Heart left ventricle (tissue), 16 donors: ENCODE results near the gene RPGR. TPM values are rescaled to one million over a fixed set of nuclear protein-coding genes. Genes with fewer than 3 reads are reported as not detected.

Experiments used
- ATAC-seq, 4 donors: fragments of 200-7000 bp; cut with Tn5 transposase; one replicate each; pipeline ENCODE4 v1.9.1; 2020 to 2022; ENCODE audit warnings: moderate library complexity in 4 of 4, mild to moderate bottlenecking in 3 of 4, moderate number of reproducible peaks in 1 of 4
- DNase-seq, 5 donors: peaks; one replicate each; pipeline ENCODE4 v3.0.0-alpha.2; 2020
- H3K27ac ChIP-seq, 12 donors: fragments of 200-600 bp; sonication (generic) in 4 of 12; one replicate each; pipeline versions ENCODE4 v1.5.0 to v1.8.0; 2016 to 2022; ENCODE audit warnings: mild to moderate bottlenecking in 2 of 12
- H3K27me3 ChIP-seq, 9 donors: fragments of 200-600 bp; sonication (generic) in 2 of 9; one replicate each; pipeline versions ENCODE4 v1.5.1 to v1.8.0; 2016 to 2022; ENCODE audit warnings: mild to moderate bottlenecking in 3 of 9
- H3K36me3 ChIP-seq, 9 donors: fragments of 200-600 bp; sonication (generic) in 2 of 9; one replicate each; pipeline versions ENCODE4 v1.5.0 to v1.8.0; 2018 to 2022; ENCODE audit warnings: mild to moderate bottlenecking in 2 of 9
- H3K4me1 ChIP-seq, 12 donors: fragments of 200-600 bp; sonication (generic) in 4 of 12; one replicate each; pipeline versions ENCODE4 v1.5.0 to v1.8.0; 2016 to 2022; ENCODE audit warnings: mild to moderate bottlenecking in 3 of 12
- H3K4me3 ChIP-seq, 12 donors: fragments of 200-600 bp; sonication (generic) in 4 of 12; one replicate each; pipeline versions ENCODE4 v1.5.0 to v1.8.0; 2017 to 2022; ENCODE audit warnings: mild to moderate bottlenecking in 9 of 12, moderate library complexity in 4 of 12
- H3K9me3 ChIP-seq, 12 donors: fragments of 200-600 bp; sonication (generic) in 4 of 12; one replicate each; pipeline versions ENCODE4 v1.5.0 to v1.8.0; 2016 to 2022; ENCODE audit warnings: mild to moderate bottlenecking in 1 of 12
- CTCF ChIP-seq, 12 donors: fragments of 200-600 bp; sonication (generic) in 4 of 12; IDR thresholded peaks; one replicate each; pipeline versions ENCODE4 v1.5.0 to v1.8.0; 2018 to 2022; ENCODE audit warnings: antibody characterized with exemption in 12 of 12, mild to moderate bottlenecking in 5 of 12
- POLR2A ChIP-seq, 2 donors: fragments of 450-650 bp; IDR thresholded peaks; one replicate each; pipeline ENCODE4 v1.6.1; 2017; ENCODE audit warnings: antibody characterized with exemption in 2 of 2, mild to moderate bottlenecking in 2 of 2, moderate library complexity in 2 of 2
- WGBS, 4 donors: extraction: QIAGEN DNeasy Blood & Tissue Kit in 2 of 4; methylation state at CpG; one replicate each; pipeline versions ENCODE4 v1.1.5 to v1.1.7; 2013 to 2018; 5-methylcytosine and 5-hydroxymethylcytosine counted together
- intact Hi-C, 10 donors: fragments of 100-400 bp; cut with DNase I; formaldehyde crosslinking; loops; one replicate each; pipeline versions ENCODE4 v1.11.1 to v1.14.2; 2022
- polyA plus RNA-seq, 2 donors: library from polyadenylated mRNA; stranded (reverse); fragments of 200-250 nt; gene quantifications; one replicate each; pipeline ENCODE4 v1.2.3, GENCODE V29; 2013
- total RNA-seq, 9 donors: library from RNA; depleted of rRNA in 2 of 9; stranded (reverse); fragments of >200 nt in 2 of 9; fragmentation: NEBNext Ultra II Directional in 3 of 9; extraction: Animal tissue kit (Norgen Biotek cat#: 25700) in 3 of 9; gene quantifications; one replicate each; pipeline versions ENCODE4 v1.1.0 to v1.2.4, GENCODE V29; 2016 to 2023
- donor health status: ischemic (EF 13 %, LVEDD 7.1; RV severe dilation, severe dysfunction).
- donor health status: healthy with polysubstance abuse.
- donor health status: DM: no; HTN: yes; CAD: no.
- donor health status: DM: no; HTN: no; CAD: no.
- donor health status: ischemic (EF 25% LVEDD 6.9; RV normal size, moderate dysfunction).
- donor health status: ischemic (EF 25% LVEDD 5.7; RV mildly dilated, moderate dysfunction).
- donor health status: healthy.
- donor health status: DM: yes; HTN: yes; CAD: no.
- donor health status: ischemic (EF 35%, LVEDD 5.7; RV mildly dilated, moderate dysfunction).
- donor health status: nonischemic (EF 11% LVEDD 7.7; RV severe dilation, severe dysfunction).
- donor health status: DM: yes; HTN: yes; CAD: no.
- donor health status: PGD.
- donor health status: ischemic (EF 29% LVEDD 5.4; RV normal size, mild dysfunction).
- donor health status: nonischemic (EF 23%, LVEDD 6.1; RV moderate dilation, normal function).

The RPGR gene
- total and polyA plus RNA-seq, 11 donors: 4.1 to 13.0 (median 6.9) TPM

DNA sequence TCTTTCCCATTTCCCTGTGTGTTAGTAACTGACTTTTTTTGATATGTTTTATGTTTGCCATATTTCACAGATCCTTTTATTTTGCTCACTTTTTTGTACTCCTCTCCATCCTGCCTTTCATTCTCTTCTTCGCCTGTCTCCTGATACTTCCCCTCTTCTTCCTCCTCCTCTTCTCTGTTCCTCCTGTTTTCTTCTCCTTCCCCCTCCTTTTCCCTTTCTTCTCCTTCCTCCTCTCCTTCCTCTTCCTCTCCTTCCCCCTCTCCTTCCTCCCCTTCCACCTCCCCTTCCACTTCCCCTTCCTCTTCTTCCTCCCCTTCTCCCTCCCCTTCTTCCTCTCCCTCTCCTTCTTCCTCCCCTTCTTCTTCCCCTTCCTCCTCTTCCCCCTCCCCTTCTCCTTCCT, 41.7 kb downstream of the RPGR start:
- intact Hi-C loops: loop anchor here in 4 of 10 donors (10.0 kb wide), 2 partner anchors 91 to 101 kb away; no protein-coding TSS in a partner anchor
- H3K4me3 ChIP-seq: no peak overlapping the region
- H3K9me3 ChIP-seq: no peaks in the 10 kb centered on the region
- no peak for DNase-seq
- no peak overlapping the region for H3K27ac ChIP-seq
- ATAC-seq: no peak
- TF ChIP-seq POLR2A (IDR thresholded peaks at IDR 0.05) (no peak), CTCF (IDR thresholded peaks at IDR 0.05) (no peak)
- H3K4me1 ChIP-seq: no peaks in the 10 kb centered on the region
- 90 to 97% (median 95%) methylated on average over 1 of the region's 1 CpG for WGBS, 4 donors
- H3K36me3 ChIP-seq: peaks cover 0 to 9% (median 0%) of the 10 kb centered on the region in 9 donors
- peaks cover 0 to 8% (median 0%) of the 10 kb centered on the region in 9 donors for H3K27me3 ChIP-seq

- no peaks in the 10 kb centered on the region for H3K36me3 ChIP-seq
- no peaks in the 10 kb centered on the region for H3K9me3 ChIP-seq
- no peaks in the 10 kb centered on the region for H3K4me1 ChIP-seq
- peak in 1 of 5 donors; percentile 27 for DNase-seq
- TF ChIP-seq POLR2A (IDR thresholded peaks at IDR 0.05) (no peak), CTCF (IDR thresholded peaks at IDR 0.05) (peak in 11 of 12 donors; percentile 18 to 58 (median 43))
- WGBS, 4 donors: 15 to 44% (median 34%) methylated on average over 1 of the region's 1 CpG
- peaks cover 0 to 17% (median 0%) of the 10 kb centered on the region in 9 donors for H3K27me3 ChIP-seq
- no peak overlapping the region for H3K4me3 ChIP-seq
- ATAC-seq: peak; percentile 66 to 84 (median 72)
- intact Hi-C loops: loop anchor here in 7 of 10 donors (5.0 to 10.0 kb wide), 3 partner anchors 87 to 97 kb away; no protein-coding TSS in a partner anchor
- H3K27ac ChIP-seq: no peak overlapping the region
Measured at GRCh38 chrX:38282049-38282448, 45.3 kb downstream of the RPGR start.

GRCh38 chrX:38279188-38279587, 48.1 kb downstream of the RPGR start:
- no peak for ATAC-seq

GRCh38 chrX:38278682-38279081, 48.6 kb downstream of the RPGR start:
- intact Hi-C loops: no loop called here
- ATAC-seq (peak in 2 of 4 donors; percentile 50 to 57), DNase-seq (peak in 1 of 5 donors; percentile 8)
- TF ChIP-seq CTCF (IDR thresholded peaks at IDR 0.05) (no peak), POLR2A (IDR thresholded peaks at IDR 0.05) (no peak)
- Histone ChIP-seq H3K4me3 (no peak overlapping the region), H3K36me3 (no peaks in the 10 kb centered on the region), H3K27ac (no peak overlapping the region), H3K4me1 (peaks cover 0 to 4% (median 0%) of the 10 kb centered on the region in 12 donors), H3K27me3 (peaks cover 0 to 12% (median 0%) of the 10 kb centered on the region in 9 donors), H3K9me3 (no peaks in the 10 kb centered on the region)
- WGBS, 4 donors: 46 to 64% (median 56%) methylated on average over 1 of the region's 1 CpG

More at GRCh38 chrX:38279188-38279587, 48.1 kb downstream of the RPGR start:
- no peak overlapping the region for H3K4me3 ChIP-seq
- H3K4me1 ChIP-seq: peaks cover 0 to 4% (median 0%) of the 10 kb centered on the region in 12 donors
- intact Hi-C loops: no loop called here
- DNase-seq: no peak
- H3K9me3 ChIP-seq: no peaks in the 10 kb centered on the region
- no peaks in the 10 kb centered on the region for H3K36me3 ChIP-seq
- TF ChIP-seq POLR2A (IDR thresholded peaks at IDR 0.05): no peak
- no peak for TF ChIP-seq CTCF (IDR thresholded peaks at IDR 0.05)
- WGBS, 4 donors: 59 to 97% (median 82%) methylated on average over 2 of the region's 2 CpGs
- H3K27me3 ChIP-seq: peaks cover 0 to 12% (median 0%) of the 10 kb centered on the region in 9 donors
- no peak overlapping the region for H3K27ac ChIP-seq
